Kidney (tissue), 14 donors: ENCODE measurements around the gene NOL4L. TPM values are rescaled to one million over a fixed set of nuclear protein-coding genes. Genes with fewer than 3 reads are reported as not detected.

Experiments
- DNase-seq, 5 donors: peaks; one replicate each; pipeline ENCODE4 v3.0.0-alpha.2; 2013 to 2020
- FAIRE-seq: peaks from 2 replicates; lab custom pipeline; 2012; peaks lifted over from hg19 to GRCh38; lab: Jason Lieb, UNC
- H3K27ac ChIP-seq, 2 donors: one replicate each; pipeline ENCODE4 v1.7.0; 2013; ENCODE audit warnings: low read depth in 2 of 2, low read length in 2 of 2, inconsistent platforms in 1 of 2
- H3K27me3 ChIP-seq: one replicate; pipeline ENCODE4 v1.7.1; 2013; ENCODE audit warnings: low read length, inconsistent platforms; ENCODE audit not compliant: control insufficient read depth, insufficient read depth
- H3K36me3 ChIP-seq, 3 donors: one replicate each; pipeline versions ENCODE4 v1.7.0 to v1.7.1; 2013; ENCODE audit warnings: low read length in 3 of 3, control low read depth in 1 of 3, inconsistent platforms in 1 of 3; ENCODE audit not compliant: insufficient read depth in 3 of 3, control insufficient read depth in 2 of 3
- H3K4me1 ChIP-seq, 3 donors: one replicate each; pipeline versions ENCODE4 v1.7.0 to v1.7.1; 2013; ENCODE audit warnings: low read length in 3 of 3, inconsistent platforms in 1 of 3, low read depth in 1 of 3; ENCODE audit not compliant: control insufficient read depth in 2 of 3, insufficient read depth in 2 of 3
- H3K4me3 ChIP-seq, 3 donors: one replicate each; pipeline versions ENCODE4 v1.7.0 to v1.8.1; 2013; ENCODE audit warnings: low read length in 3 of 3, control low read depth in 1 of 3, inconsistent platforms in 1 of 3
- H3K9ac ChIP-seq, 3 donors: one replicate each; pipeline versions ENCODE4 v1.7.0 to v1.7.1; 2013; ENCODE audit warnings: low read length in 3 of 3, control low read depth in 1 of 3, inconsistent platforms in 1 of 3
- H3K9me3 ChIP-seq, 3 donors: one replicate each; pipeline versions ENCODE4 v1.7.0 to v1.7.1; 2013; ENCODE audit warnings: low read length in 3 of 3, control low read depth in 1 of 3, inconsistent platforms in 1 of 3; ENCODE audit not compliant: control insufficient read depth in 2 of 3, insufficient read depth in 1 of 3
- CTCF ChIP-seq: IDR thresholded peaks from 3 replicates; pipeline ENCODE4 v1.5.1; 2012; ENCODE audit warnings: mild to moderate bottlenecking, moderate library complexity, borderline replicate concordance; ENCODE audit not compliant: insufficient read depth; ENCODE audit errors: extremely low read depth
- intact Hi-C: fragments of 100-400 bp; cut with DNase I; formaldehyde crosslinking; loops from one replicate; pipeline ENCODE4 v1.11.1; 2022
- polyA plus RNA-seq: library from polyadenylated mRNA; stranded (reverse); fragments of 350-450 nt; fragmentation: Illumina TruSeq; extraction: RNeasy Lipid Tissue Mini Kit (QIAGEN cat#74804); gene quantifications from one replicate; pipeline ENCODE4 v1.2.3, GENCODE V29; 2014; ENCODE audit warnings: low read depth, low replicate concordance; ENCODE audit not compliant: insufficient read depth
- total RNA-seq: library from RNA; stranded (reverse); fragmentation: NEBNext Ultra II Directional; extraction: Animal tissue kit (Norgen Biotek cat#: 25700); gene quantifications from one replicate; pipeline ENCODE4 v1.2.1, GENCODE V29; 2021
- donor health status: control.
- donor health status: control.
- donor health status: control.
- donor health status: control.
- donor health status: control.
- donor health status: DM: yes; HTN: yes; CAD: no.
- donor health status: Normal renal cell carcinoma (clear cell type).

Gene NOL4L
- total and polyA plus RNA-seq, 2 donors from 2014 or later, result 14.1 to 19.4 TPM

GRCh38 chr20:32622585-32623468 lies 37.7 kb upstream of the NOL4L start:
- Histone ChIP-seq H3K27me3 (no peaks in the 10 kb centered on the region), H3K9ac (no peak overlapping the region), H3K9me3 (no peaks in the 10 kb centered on the region), H3K27ac (no peak overlapping the region), H3K36me3 (no peaks in the 10 kb centered on the region), H3K4me3 (no peak overlapping the region), H3K4me1 (no peaks in the 10 kb centered on the region)
- FAIRE-seq (no peak), DNase-seq (no peak)
- TF ChIP-seq CTCF, result no peak
- intact Hi-C loops, result no loop called here

- intact Hi-C loops, result no loop called here
- Histone ChIP-seq H3K9me3 (no peaks in the 10 kb centered on the region), H3K4me1 (no peaks in the 10 kb centered on the region), H3K27ac (no peak overlapping the region), H3K4me3 (no peak overlapping the region), H3K9ac (no peak overlapping the region), H3K27me3 (no peaks in the 10 kb centered on the region), H3K36me3 (no peaks in the 10 kb centered on the region)
- no peak for FAIRE-seq
- TF ChIP-seq CTCF, result no peak
- no peak for DNase-seq
Observed at GRCh38 chr20:32621891-32622584, 36.9 kb upstream of the NOL4L start.

GRCh38 chr20:32621071-32621890 lies 36.1 kb upstream of the NOL4L start:
- H3K27me3 ChIP-seq, result no peaks in the 10 kb centered on the region
- no peaks in the 10 kb centered on the region for H3K36me3 ChIP-seq
- no peak for TF ChIP-seq CTCF
- no peaks in the 10 kb centered on the region for H3K9me3 ChIP-seq
- no peak overlapping the region for H3K9ac ChIP-seq
- intact Hi-C loops, result no loop called here
- no peak for DNase-seq
- H3K4me3 ChIP-seq, result no peak overlapping the region
- H3K4me1 ChIP-seq, result no peaks in the 10 kb centered on the region
- H3K27ac ChIP-seq, result no peak overlapping the region
- no peak for FAIRE-seq
